ENCODE measurements around the gene PLCH2.
"Not testable (repeated sequence)": the region's sequence is repeated elsewhere in the genome, so short reads cannot be mapped to it uniquely, and the experiment has no call there.

The PLCH2 gene

DNA sequence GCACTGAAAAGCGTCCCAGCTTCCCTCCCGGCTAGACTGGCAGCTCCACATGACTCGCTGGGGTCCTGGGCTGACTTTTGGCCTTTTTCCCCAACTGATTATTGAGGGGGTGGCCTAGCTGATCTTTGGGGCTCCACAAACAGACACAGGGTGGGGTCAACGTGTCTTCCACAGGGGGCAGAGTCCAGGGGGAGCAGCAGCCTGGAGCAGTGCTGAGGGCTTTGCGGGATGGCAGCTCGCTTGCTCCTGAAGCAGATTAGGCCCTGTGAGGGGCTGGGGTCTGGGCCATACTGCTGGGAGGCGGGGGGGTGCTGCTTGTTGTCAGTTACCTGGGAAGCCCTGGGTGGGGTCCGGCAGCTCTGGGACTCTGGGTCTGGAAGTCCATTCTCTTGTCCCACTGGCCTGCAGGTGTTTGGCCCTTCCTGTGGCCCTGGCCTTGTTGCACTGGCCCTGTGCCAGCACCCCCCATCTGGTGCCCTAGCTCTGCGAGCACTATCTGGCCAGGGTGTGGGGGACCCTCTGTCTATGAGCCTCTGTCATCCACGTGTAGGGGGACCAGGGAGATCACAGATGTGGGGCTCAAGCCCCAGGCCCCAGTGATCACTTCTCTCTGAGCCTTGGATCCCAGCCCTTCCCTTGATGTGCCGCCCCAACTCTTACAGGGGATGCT is 66.3 kb downstream of the PLCH2 start:
- Histone ChIP-seq H3K4me3 (ENCODE audit: low read length) (no peak overlapping the region), H3K9ac (ENCODE audit: low read depth, low read length) (no peak overlapping the region), H3K4me1 (ENCODE audit: insufficient read depth, low read length) (peaks cover 27% of the 10 kb centered on the region), H3K9me3 (ENCODE audit: insufficient read depth, low read depth, low read length) (no peaks in the 10 kb centered on the region), H3K36me3 (ENCODE audit: insufficient read depth, low read length) (no peaks in the 10 kb centered on the region), H3K27me3 (ENCODE audit: insufficient read depth, low read length) (peaks cover 30% of the 10 kb centered on the region), H3K27ac (ENCODE audit: low read depth, low read length) (no peak overlapping the region)
- WGBS, result 80% methylated on average over 11 of the region's 11 CpGs

DNA sequence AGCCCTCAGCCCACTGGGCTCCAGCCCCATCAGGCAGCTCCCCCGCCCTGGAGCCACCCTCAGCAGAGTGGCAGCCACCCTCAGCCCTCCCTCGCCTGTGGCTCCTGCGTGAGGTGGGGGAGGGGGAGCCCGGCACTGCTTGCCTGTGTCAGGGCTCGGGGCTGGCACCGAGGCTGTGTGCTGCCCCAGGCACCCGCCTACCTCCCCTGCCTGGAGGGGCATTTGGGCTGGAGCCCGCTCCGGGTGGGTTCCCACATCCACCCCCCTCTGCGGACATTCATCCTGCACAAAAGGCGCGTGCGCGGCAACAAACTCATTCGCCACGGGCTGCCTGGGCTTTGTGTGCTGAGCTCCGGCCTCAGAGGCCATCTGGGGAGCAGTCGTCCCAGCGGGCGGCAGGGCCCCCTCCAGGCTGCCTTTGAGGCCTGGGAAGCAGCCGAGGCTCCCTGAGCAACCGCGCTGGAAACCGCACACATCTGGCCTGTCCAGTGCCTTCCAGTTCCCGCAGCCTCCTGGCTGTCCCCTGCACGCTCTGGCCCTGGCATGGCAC is 67.5 kb downstream of the PLCH2 start:
- Histone ChIP-seq H3K4me3 (ENCODE audit: low read length) (no peak overlapping the region), H3K9me3 (ENCODE audit: insufficient read depth, low read depth, low read length) (no peaks in the 10 kb centered on the region), H3K27ac (ENCODE audit: low read depth, low read length) (no peak overlapping the region), H3K36me3 (ENCODE audit: insufficient read depth, low read length) (no peaks in the 10 kb centered on the region), H3K27me3 (ENCODE audit: insufficient read depth, low read length) (peaks cover 24% of the 10 kb centered on the region), H3K4me1 (ENCODE audit: insufficient read depth, low read length) (peaks cover 33% of the 10 kb centered on the region), H3K9ac (ENCODE audit: low read depth, low read length) (peak overlapping the region; percentile 20; the same call in 1 of the 2 replicates)
- 38% methylated on average over 25 of the region's 26 CpGs for WGBS

DNA sequence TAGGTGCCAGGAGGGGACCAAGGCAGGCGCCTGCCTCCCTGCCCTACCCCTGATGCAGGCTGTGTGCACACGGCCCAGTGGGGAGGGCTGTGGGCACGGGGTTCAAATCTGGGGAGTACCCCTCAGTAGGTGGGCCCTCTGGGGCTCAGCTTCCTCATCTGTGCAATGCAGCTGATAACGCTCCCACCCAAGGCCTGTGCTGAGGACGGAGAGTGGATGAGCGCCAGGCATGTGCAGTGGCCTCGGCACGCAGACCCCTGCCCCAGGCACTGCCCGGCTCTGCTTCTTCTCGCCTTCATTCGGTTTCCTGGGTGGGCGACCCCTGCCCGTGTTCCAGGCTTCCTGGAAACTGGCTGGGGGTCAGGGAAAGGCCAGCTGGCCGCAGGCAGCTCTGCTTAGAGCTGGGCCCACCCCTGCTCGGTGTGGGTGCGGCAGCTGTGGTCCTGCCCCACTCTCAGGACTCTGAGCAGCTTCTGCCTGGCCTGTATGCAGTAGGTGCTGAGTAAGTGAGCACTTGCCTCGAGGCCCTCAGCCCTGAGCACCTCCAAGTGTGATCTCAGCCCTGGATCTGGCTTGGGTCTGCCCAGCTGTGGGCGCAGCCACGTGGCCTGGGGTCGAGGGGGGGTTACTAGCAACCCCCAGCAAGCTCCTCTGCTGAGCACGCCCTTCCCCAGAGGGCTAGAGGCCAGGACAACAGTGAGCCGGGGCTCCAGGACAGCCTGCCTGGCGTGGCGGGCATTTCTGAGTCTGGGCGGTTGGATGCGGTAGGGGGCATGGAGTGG is 68.2 kb downstream of the PLCH2 start:
- H3K4me3 ChIP-seq (ENCODE audit: low read length), result no peak overlapping the region
- 80% methylated on average over 26 of the region's 26 CpGs for WGBS
- H3K36me3 ChIP-seq (ENCODE audit: insufficient read depth, low read length), result no peaks in the 10 kb centered on the region
- H3K4me1 ChIP-seq (ENCODE audit: insufficient read depth, low read length), result peaks cover 38% of the 10 kb centered on the region
- H3K27me3 ChIP-seq (ENCODE audit: insufficient read depth, low read length), result peaks cover 21% of the 10 kb centered on the region
- no peaks in the 10 kb centered on the region for H3K9me3 ChIP-seq (ENCODE audit: insufficient read depth, low read depth, low read length)
- H3K9ac ChIP-seq (ENCODE audit: low read depth, low read length), result peak overlapping the region; percentile 20; the same call in 1 of the 2 replicates
- no peak overlapping the region for H3K27ac ChIP-seq (ENCODE audit: low read depth, low read length)

DNA sequence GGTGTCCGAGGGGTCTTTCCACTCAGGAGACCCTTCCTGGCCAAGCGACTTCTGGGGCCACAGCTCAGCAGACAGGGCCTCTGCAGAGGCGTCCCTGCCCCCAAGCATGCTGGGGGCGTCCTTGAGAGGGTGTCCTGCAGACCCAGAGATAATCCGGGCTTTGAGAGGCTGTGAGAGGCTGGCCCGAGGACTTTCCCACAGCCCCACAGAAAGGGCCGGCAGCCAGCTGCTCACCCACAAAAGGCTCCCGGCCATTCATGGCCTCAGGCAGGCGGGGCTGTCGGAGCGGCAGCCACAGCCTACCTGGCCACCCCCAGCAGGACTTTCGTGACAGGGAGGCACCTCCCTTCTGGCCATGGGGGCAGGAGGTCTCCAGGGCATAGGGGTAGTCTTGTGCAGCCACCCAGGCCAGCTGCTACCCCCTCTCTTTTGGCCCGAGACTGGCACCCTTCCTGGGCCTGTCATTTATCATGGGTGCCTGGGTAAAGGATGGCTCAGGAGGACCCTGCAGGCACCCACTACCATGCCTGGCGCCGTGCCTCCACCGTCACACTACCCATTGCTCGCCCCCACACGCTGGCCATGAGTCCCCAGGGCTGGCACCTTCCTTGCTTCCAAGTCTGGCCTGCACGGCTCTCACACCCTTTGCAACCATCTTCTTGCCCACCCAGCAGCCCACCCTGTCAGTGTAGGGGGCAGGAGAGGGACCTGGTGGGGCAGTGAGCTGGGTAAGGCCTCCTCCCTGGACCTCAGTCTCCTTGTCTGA is 69.0 kb downstream of the PLCH2 start:
- H3K27me3 ChIP-seq (ENCODE audit: insufficient read depth, low read length), result peaks cover 21% of the 10 kb centered on the region
- no peak overlapping the region for H3K9ac ChIP-seq (ENCODE audit: low read depth, low read length)
- H3K36me3 ChIP-seq (ENCODE audit: insufficient read depth, low read length), result no peaks in the 10 kb centered on the region
- H3K4me1 ChIP-seq (ENCODE audit: insufficient read depth, low read length), result peaks cover 38% of the 10 kb centered on the region
- WGBS, result 78% methylated on average over 19 of the region's 19 CpGs
- no peak overlapping the region for H3K27ac ChIP-seq (ENCODE audit: low read depth, low read length)
- H3K4me3 ChIP-seq (ENCODE audit: low read length), result no peak overlapping the region
- no peaks in the 10 kb centered on the region for H3K9me3 ChIP-seq (ENCODE audit: insufficient read depth, low read depth, low read length)

DNA sequence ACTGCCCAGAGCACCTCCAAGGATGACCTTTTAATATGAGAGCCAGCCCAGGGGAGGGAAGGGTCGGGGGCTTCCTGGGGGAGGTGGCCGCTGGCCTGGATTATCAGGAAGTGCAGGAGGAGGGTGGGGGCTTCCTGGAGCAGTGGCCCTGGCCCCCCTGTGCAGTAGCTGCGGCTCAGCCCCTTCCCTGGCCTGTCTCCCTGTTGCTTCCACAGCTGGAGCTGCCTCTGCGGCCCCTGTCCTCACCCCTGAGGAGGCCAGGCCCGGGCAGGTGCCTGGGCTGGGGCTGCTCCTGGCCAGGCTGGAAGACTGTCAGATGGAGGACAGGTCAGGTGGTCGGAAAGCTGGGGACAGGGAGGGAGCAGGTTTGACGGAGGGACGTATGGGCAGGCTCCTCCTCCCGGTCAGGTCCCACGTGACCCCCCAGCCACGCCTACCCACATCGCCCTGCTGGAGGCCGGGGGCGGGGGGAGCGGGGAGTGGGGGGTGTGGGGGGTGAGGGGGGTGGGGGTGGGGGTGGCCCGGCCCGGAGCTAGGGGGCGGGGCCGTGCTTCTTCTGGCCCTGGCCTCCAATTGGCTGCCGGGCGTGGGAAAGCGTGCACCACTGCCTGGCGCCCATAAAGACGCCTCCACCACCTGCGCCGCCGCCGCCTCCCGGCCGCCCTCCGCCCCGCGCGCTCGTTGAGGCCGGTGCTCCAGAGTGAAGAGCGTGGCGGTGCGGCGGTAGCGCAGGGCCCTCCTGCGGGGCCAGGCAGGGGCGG is 69.8 kb downstream of the PLCH2 start:
- WGBS, result 2% methylated on average over 34 of the region's 43 CpGs
- H3K9ac ChIP-seq (ENCODE audit: low read depth, low read length), result peak overlapping the region; percentile 67; the same call in 1 of the 2 replicates
- H3K36me3 ChIP-seq (ENCODE audit: insufficient read depth, low read length), result no peaks in the 10 kb centered on the region
- peak overlapping the region; percentile 79; the same call in 1 of the 2 replicates for H3K27ac ChIP-seq (ENCODE audit: low read depth, low read length)
- peaks cover 16% of the 10 kb centered on the region; the same call in 1 of the 2 replicates for H3K27me3 ChIP-seq (ENCODE audit: insufficient read depth, low read length)
- peak overlapping the region; percentile 66 for H3K4me3 ChIP-seq (ENCODE audit: low read length)
- no peaks in the 10 kb centered on the region for H3K9me3 ChIP-seq (ENCODE audit: insufficient read depth, low read depth, low read length)
- peaks cover 38% of the 10 kb centered on the region for H3K4me1 ChIP-seq (ENCODE audit: insufficient read depth, low read length)

DNA sequence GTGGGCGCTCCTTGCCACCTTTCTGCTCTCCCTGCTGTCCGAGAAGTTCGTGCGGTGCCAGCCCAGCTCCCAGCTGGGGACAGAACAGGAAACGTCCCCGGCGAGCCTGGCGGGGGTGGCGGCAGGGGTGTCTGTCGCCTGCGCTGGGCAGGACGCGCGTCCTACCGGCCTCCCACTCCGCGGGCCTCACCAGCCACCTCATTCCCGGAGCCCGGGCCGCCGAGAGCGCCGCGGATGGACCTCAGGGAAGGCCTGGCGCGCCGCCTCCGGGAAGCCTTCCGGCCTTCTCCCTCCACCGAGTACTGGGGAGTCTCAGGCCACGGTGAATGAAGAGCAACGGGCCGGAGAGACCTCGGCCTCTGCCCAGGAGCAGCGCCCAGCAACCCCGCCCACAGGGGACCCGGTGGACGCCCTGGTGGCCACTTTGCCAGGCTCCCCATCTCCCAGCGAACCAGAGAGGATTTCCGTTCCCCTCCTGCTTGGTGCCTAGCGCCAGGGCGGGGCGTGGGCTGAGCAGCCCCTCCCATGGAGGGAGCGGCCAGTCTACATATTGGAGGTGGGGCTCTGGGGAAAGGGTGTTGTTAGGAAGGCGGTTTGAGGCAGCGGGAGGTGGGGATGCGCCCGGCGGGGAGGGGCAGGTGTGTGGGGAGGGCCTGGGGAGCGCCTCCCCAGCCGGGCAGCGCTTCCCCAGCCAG is 70.6 kb downstream of the PLCH2 start:
- no peaks in the 10 kb centered on the region for H3K9me3 ChIP-seq (ENCODE audit: insufficient read depth, low read depth, low read length)
- no peaks in the 10 kb centered on the region for H3K36me3 ChIP-seq (ENCODE audit: insufficient read depth, low read length)
- peak overlapping the region; percentile 79; the same call in 1 of the 2 replicates for H3K27ac ChIP-seq (ENCODE audit: low read depth, low read length)
- under 1% methylated on average over 52 of the region's 52 CpGs for WGBS
- H3K4me1 ChIP-seq (ENCODE audit: insufficient read depth, low read length), result peaks cover 38% of the 10 kb centered on the region
- peak overlapping the region; percentile 66 for H3K4me3 ChIP-seq (ENCODE audit: low read length)
- H3K9ac ChIP-seq (ENCODE audit: low read depth, low read length), result peak overlapping the region; percentile 67
- peaks cover 13% of the 10 kb centered on the region; the same call in 1 of the 2 replicates for H3K27me3 ChIP-seq (ENCODE audit: insufficient read depth, low read length)

DNA sequence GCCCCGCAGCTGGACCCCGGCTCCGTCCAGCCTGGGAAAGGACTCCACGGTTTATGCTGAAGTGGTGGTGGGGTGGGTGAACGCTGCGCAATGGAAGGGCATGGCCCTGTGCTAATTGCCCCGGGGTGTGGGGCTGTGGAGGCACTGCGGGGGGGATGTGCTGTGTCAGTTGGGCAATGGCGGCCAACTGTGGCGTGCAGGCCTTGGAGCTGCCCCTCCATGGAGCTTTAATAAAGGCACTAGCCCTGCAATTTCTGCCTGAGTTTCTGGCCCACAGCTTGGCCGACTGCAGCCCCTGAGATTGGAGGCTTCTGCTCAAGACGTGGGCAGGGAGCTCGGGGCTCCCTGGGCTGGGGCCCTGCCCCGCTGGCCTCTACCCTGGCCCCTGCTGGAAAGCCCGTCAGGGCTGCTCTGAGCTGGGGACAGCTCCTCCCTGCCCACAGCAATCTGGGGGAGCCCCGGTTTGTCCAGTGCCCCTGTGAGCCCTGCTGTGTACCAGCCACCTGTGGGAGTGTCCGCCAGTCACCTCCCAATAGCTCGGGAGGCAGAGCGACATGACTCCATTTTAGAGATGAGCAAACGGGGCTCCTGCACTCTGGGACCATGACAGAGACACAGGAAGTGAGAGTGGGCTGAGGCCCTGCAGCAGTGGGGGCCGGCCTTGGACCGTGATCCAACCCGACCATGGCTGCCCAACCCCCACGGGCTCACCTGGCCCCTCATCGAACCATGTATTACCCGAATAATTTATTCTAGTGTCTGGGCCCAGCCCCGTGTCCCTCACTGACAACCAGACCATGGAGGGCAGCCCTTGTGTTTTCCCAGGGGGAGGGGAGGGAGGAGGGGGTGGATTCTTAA is 71.3 kb downstream of the PLCH2 start:
- Histone ChIP-seq H3K27ac (ENCODE audit: low read depth, low read length) (peak overlapping the region; percentile 79; the same call in 1 of the 2 replicates), H3K9me3 (ENCODE audit: insufficient read depth, low read depth, low read length) (no peaks in the 10 kb centered on the region), H3K4me3 (ENCODE audit: low read length) (peak overlapping the region; percentile 66), H3K4me1 (ENCODE audit: insufficient read depth, low read length) (peaks cover 38% of the 10 kb centered on the region), H3K27me3 (ENCODE audit: insufficient read depth, low read length) (peaks cover 9% of the 10 kb centered on the region; the same call in 1 of the 2 replicates), H3K36me3 (ENCODE audit: insufficient read depth, low read length) (no peaks in the 10 kb centered on the region), H3K9ac (ENCODE audit: low read depth, low read length) (peak overlapping the region; percentile 42; the same call in 1 of the 2 replicates)
- WGBS, result 10% methylated on average over 27 of the region's 27 CpGs

DNA sequence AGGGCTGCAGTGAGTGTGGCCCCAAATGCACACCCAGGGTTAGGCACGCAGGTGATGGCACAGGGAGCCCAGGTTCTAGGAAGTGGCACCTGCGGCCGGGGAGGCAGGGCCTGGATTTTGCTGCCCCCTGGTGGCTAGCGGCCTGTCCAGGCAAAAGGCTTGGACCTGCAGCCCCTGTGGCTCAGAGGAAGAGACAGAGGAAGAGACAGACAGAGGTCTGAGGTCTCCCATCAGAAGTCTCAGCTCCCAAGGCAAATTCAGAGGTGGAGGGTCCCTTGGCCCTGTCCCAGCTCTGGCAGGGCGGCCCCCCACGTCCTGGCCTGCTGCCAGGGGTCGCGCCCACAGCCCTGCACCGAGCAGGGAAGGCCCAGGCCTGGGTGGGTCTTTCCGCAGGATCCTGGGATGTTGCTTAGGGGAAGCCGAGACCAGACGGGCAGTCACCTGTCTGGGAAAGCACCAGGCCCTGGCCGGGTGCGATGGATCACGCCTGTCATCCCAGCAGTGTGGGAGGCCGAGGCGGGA is 72.0 kb downstream of the PLCH2 start:
- H3K9ac ChIP-seq (ENCODE audit: low read depth, low read length), result no peak overlapping the region
- peaks cover 36% of the 10 kb centered on the region for H3K4me1 ChIP-seq (ENCODE audit: insufficient read depth, low read length)
- peak overlapping the region; percentile 66 for H3K4me3 ChIP-seq (ENCODE audit: low read length)
- WGBS, result 43% methylated on average over 17 of the region's 17 CpGs
- H3K36me3 ChIP-seq (ENCODE audit: insufficient read depth, low read length), result no peaks in the 10 kb centered on the region
- peaks cover 9% of the 10 kb centered on the region; the same call in 1 of the 2 replicates for H3K27me3 ChIP-seq (ENCODE audit: insufficient read depth, low read length)
- no peaks in the 10 kb centered on the region for H3K9me3 ChIP-seq (ENCODE audit: insufficient read depth, low read depth, low read length)
- H3K27ac ChIP-seq (ENCODE audit: low read depth, low read length), result peak overlapping the region; percentile 12; the same call in 1 of the 2 replicates

DNA sequence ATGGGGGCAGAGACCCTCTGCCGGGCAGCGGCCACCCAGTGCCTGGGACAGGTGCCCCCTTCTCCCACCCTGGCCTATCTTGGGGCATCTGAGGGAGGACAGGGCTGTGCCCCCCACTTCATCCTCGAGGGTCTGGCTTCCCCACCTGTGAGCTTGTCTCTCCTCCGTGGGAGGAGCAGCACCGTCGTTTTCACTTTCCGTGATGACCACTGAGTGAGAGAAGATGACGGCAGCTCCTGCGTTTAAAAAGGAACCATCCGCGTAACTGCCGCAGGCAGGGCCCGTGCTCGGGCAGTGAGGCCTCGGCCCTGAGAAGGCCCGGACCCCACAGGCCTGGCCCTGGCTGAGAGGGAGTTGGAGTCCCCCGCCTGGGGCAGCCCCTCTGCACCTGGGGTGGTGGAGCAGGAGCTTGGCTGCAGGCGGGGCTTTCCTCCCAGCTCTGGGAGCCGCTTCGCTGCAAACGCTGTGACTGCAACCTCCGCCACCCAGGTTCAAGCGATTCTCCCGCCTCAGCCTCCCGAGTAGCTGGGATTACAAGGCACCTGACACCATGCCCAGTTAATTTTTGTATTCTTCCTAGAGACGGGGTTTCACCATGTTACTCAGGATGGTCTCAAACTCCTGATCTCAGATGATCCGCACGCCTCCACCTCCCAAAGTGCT is 73.4 kb downstream of the PLCH2 start:
- H3K36me3 ChIP-seq (ENCODE audit: insufficient read depth, low read length); H3K27ac ChIP-seq (ENCODE audit: low read depth, low read length); H3K27me3 ChIP-seq (ENCODE audit: insufficient read depth, low read length); H3K9me3 ChIP-seq (ENCODE audit: insufficient read depth, low read depth, low read length); H3K9ac ChIP-seq (ENCODE audit: low read depth, low read length); H3K4me3 ChIP-seq (ENCODE audit: low read length): not testable (repeated sequence)
- WGBS, result 91% methylated on average over 24 of the region's 28 CpGs
- H3K4me1 ChIP-seq (ENCODE audit: insufficient read depth, low read length), result peaks cover 25% of the 10 kb centered on the region; the same call in 1 of the 2 replicates
